ENCODE data around the gene CARMIL1.

CARMIL1 gene

DNA sequence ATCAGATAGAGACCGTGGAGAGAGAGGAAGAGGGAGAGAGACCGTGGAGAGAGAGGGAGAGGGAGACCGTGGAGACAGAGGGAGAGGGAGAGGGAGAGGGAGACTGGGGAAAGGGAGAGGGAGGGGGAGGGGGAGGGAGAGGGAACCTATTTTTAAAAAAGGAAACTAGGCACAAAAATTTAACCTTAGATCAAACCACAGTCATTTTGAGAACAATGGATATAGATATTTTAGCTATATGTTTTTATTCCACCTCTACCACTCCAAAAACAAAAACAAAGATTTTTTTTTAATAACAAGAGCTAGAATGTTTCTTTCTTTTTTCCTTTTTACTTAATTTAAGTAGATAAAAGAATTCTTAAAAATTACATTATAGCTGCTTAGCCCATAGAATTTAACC lies 307.8 kb downstream of the CARMIL1 start:
- no peak for DNase-seq (ENCODE audit: low read depth)
- TF ChIP-seq, protein P1, sequence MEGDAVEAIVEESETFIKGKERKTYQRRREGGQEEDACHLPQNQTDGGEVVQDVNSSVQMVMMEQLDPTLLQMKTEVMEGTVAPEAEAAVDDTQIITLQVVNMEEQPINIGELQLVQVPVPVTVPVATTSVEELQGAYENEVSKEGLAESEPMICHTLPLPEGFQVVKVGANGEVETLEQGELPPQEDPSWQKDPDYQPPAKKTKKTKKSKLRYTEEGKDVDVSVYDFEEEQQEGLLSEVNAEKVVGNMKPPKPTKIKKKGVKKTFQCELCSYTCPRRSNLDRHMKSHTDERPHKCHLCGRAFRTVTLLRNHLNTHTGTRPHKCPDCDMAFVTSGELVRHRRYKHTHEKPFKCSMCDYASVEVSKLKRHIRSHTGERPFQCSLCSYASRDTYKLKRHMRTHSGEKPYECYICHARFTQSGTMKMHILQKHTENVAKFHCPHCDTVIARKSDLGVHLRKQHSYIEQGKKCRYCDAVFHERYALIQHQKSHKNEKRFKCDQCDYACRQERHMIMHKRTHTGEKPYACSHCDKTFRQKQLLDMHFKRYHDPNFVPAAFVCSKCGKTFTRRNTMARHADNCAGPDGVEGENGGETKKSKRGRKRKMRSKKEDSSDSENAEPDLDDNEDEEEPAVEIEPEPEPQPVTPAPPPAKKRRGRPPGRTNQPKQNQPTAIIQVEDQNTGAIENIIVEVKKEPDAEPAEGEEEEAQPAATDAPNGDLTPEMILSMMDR (conservative IDR thresholded peaks at IDR 0.05; ENCODE audit: control insufficient read depth, insufficient read depth, low read depth, low read length), result no peak

DNA sequence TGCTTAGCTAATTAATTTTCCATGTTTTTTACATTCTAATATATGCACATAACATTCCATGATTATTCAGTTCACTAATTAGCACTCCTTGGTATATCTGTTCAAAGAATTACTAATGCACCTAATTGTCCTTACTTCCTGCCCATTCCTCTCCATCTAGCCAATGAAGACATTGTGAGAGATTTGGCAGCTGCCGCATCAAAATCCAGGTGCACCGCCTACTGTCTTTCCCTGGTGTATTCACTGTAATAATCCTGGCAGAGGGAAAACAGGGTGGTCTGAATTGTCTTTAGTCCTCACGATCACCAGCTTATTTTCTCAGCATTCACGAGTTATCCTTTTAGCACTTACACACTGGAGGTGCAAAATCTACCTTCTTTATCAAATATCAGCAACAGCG lies 311.8 kb downstream of the CARMIL1 start:
- DNase-seq (ENCODE audit: low read depth), result no peak
- no peak overlapping the region for H3K4me3 ChIP-seq (ENCODE audit: control insufficient read depth, low read depth, low read length)
- TF ChIP-seq, protein P1 (conservative IDR thresholded peaks at IDR 0.05; ENCODE audit: control insufficient read depth, insufficient read depth, low read depth, low read length), result no peak

More for the DNA sequence above, 307.8 kb downstream of the CARMIL1 start:
- no peak overlapping the region for H3K4me3 ChIP-seq (ENCODE audit: control insufficient read depth, low read depth, low read length)

DNA sequence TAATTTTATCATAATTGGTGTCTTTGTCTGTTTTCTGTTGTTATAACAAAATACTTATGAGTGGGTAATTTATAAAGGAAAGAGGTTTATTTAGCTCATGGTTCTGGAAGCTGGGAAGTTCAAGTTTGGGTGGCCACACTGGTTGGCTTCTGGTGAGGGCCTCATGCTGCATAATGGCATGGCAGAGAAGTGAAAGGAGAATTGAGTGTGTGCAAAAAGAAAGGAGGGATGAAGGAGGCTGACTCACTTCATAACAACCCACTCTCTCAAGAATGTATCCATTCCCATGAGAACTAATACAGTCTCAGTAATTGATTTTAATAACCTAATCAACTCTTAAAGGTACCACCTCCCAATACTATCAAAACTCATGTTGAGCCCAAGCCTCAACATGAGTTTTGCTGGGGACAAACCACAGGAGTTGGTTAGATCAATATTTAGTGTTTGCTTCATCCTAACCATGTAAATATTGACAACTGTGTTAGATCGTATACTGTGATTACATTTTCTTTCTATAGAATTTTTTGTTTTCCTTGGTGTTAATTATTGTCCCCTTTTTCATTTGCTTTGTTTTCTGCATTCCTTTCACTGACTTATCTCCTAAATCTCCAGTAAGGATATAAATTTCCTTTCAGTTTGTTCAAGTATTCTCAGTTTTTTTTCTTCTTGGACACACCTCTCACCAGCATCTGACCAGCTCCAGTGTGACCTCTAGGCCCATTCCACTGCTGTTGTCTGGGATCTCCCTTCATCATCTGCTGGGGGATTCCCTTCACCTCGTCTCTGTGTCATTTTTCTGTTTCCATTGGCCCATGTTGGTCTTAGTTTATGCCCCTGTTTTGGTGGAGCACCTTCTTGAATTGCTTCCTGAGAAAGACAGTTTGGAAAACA lies 318.0 kb downstream of the CARMIL1 start:
- H3K4me3 ChIP-seq (ENCODE audit: control insufficient read depth, low read depth, low read length), result no peak overlapping the region
- DNase-seq (ENCODE audit: low read depth), result peak; percentile 21
- TF ChIP-seq, protein P1 (conservative IDR thresholded peaks at IDR 0.05; ENCODE audit: control insufficient read depth, insufficient read depth, low read depth, low read length), result no peak

DNA sequence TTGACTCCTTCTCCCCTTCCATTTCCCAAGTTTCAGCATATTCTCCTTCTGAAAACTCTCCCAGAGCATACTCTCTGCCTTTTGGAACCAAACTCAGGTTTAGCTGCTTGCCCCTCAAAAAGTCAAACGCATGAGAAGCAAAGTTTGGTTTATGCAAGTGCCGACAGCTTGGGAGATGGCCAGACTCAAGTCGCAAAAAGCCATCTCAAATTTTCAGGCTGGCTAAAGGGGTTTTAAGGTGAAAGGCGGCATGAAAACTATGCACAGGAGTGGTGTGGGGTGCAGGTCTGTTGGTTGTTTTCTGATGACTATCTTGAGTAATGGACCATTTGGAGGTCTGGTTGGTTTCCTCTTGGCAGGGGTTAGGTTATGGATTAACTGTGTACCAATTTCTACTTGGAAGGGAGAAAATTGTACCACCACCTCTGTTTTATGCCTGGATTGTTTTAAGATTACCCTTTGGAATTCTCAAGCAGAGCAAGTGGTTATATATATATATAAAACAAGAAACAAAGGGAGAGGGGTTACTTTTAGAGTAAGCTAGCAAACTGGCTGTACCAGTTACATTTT lies 320.4 kb downstream of the CARMIL1 start:
- DNase-seq (ENCODE audit: low read depth), result no peak
- no peak overlapping the region for H3K4me3 ChIP-seq (ENCODE audit: control insufficient read depth, low read depth, low read length)
- TF ChIP-seq, protein P1 (conservative IDR thresholded peaks at IDR 0.05; ENCODE audit: control insufficient read depth, insufficient read depth, low read depth, low read length), result no peak

DNA sequence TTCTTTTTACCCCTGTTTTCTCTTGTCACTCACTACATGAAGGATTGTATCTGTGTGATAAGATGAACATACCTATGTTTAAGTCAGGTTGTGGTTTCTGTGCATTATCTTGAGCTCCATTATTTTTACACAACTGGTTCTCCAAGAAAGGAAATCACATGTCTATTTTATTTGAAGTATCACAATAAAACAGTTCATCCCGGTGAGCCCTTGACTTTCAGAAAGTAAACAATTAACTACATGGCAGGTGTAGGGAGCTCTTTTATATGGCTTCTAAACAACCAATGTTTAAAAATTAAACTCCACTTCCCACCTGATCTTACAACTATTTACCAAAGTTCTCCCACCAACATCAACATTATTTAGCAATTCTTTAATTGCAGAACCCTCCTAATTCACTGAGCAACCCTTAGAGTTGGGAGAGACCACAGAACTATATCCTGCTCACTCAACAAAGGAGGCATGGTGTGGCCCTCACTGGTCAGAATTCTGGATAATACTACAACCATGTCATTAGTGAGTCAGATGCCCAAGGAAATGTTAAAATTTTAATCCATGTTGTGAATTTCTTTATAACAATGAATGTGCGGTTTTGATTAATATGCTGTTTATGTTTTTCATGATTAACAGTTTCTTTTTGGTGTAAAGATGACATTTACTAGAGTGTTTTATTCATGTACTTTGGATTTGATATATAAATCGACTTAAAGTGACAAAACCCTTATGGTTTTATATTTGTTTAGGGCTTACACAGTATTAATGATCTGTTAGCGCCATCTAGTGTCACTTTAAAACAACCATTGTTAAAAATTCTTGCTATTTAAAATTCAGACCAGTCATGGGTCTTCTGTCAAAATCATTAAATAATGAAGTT lies 322.9 kb downstream of the CARMIL1 start:
- H3K4me3 ChIP-seq (ENCODE audit: control insufficient read depth, low read depth, low read length), result no peak overlapping the region
- TF ChIP-seq, protein P1 (conservative IDR thresholded peaks at IDR 0.05; ENCODE audit: control insufficient read depth, insufficient read depth, low read depth, low read length), result peak; percentile 43
- peak; percentile 78 for DNase-seq (ENCODE audit: low read depth)

DNA sequence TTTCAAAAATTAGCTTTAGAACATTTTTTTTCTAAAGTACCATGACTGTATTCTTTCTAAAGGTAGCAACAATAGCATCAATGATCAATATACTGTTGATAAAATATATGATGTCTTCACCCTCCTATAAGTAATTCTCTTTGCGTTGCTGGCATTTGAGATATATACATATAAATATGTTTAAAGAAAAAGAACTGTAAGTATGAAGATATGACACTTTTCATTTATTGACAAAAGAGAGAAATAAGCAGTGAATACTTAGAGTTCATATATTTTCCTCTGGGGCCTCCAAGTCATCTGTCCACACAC lies 323.5 kb downstream of the CARMIL1 start:
- no peak overlapping the region for H3K4me3 ChIP-seq (ENCODE audit: control insufficient read depth, low read depth, low read length)
- TF ChIP-seq, protein P1 (conservative IDR thresholded peaks at IDR 0.05; ENCODE audit: control insufficient read depth, insufficient read depth, low read depth, low read length), result no peak
- DNase-seq (ENCODE audit: low read depth), result no peak

All from fibroblast of mammary gland (primary cell).